Measurements from ENCODE around the gene MAGEA9B. TPM values are rescaled to one million over a fixed set of nuclear protein-coding genes. Genes with fewer than 3 reads are reported as not detected.

MAGEA9B gene
- total and polyA plus RNA-seq, 10 of the 15 experiments (the other 5 are each of a cell fraction or from before 2014, with no cell fraction given) = 0.08 TPM; not detected in 9

GRCh38 chrX:149569770-149570169, 17.5 kb downstream of the MAGEA9B start:
- no peak overlapping the region for H3K4me3 ChIP-seq
- no peaks in the 10 kb centered on the region for H3K27me3 ChIP-seq (replicated peaks in 1 of 2; ENCODE audit: control insufficient read depth in 2 of 2, insufficient read depth in 2 of 2, low read length in 1 of 2)
- DNase-seq (ENCODE audit: low read depth, low spot score) (no peak), FAIRE-seq (no peak), ATAC-seq (peak; percentile 21; the same call in 2 of the 3 replicates)
- H3K4me1 ChIP-seq (ENCODE audit: control insufficient read depth, insufficient read depth, low read length) = no peaks in the 10 kb centered on the region
- H4K20me1 ChIP-seq (ENCODE audit: control insufficient read depth, insufficient read depth) = no peaks in the 10 kb centered on the region
- in situ Hi-C loops (cut with MboI) (no loop called here), intact Hi-C loops (cut with micrococcal nuclease; ENCODE audit: unreplicated experiment) (no loop called here)
- ChIA-PET CTCF (no interaction called here), SMC1A (ENCODE audit: uncharacterized antibody, unreplicated experiment) (no interaction called here), RAD21 (ENCODE audit: unreplicated experiment) (no interaction called here), POLR2A (no interaction called here)
- H3K9me3 ChIP-seq (replicated peaks; ENCODE audit: control insufficient read depth, insufficient read depth, low read length) = no peaks in the 10 kb centered on the region
- no peak overlapping the region for H3K27ac ChIP-seq (ENCODE audit: control insufficient read depth, insufficient read depth)
- 0% methylated on average over 2 of the region's 2 CpGs for WGBS (ENCODE audit: insufficient coverage, insufficient replicate concordance, low lambda C conversion rate, missing lambda C conversion rate)
- TF ChIP-seq EED (IDR thresholded peaks at IDR 0.05; ENCODE audit: low read depth) (0 out of 2 replicates have a peak, but pooled peaks have one; percentile 36), CREB1 (IDR thresholded peaks at IDR 0.05; ENCODE audit: low read depth) (no peak), RUNX3 (IDR thresholded peaks at IDR 0.05; ENCODE audit: low read length) (peak; percentile 37; the same call in 1 of the 2 replicates)
- no TSS peak for BruUV-seq (replicated peaks)
- no peak overlapping the region for H2AFZ ChIP-seq (ENCODE audit: control insufficient read depth, low read depth, low read length)
- H3K36me3 ChIP-seq (ENCODE audit: control insufficient read depth in 2 of 2, insufficient read depth in 2 of 2, low read length in 1 of 2) = no peaks in the 10 kb centered on the region
- H3K4me2 ChIP-seq (ENCODE audit: control insufficient read depth, insufficient read depth) = no peak overlapping the region
- no peak overlapping the region for H3K9ac ChIP-seq (ENCODE audit: control insufficient read depth, insufficient read depth, low read length)
- no peaks in the 10 kb centered on the region for H3K79me2 ChIP-seq (ENCODE audit: control insufficient read depth, insufficient read depth, low read length)

- 33% methylated on average over 5 of the region's 5 CpGs for WGBS (ENCODE audit: insufficient coverage, insufficient replicate concordance, low lambda C conversion rate, missing lambda C conversion rate)
- Histone ChIP-seq H3K4me3 (no peak overlapping the region), H3K4me2 (ENCODE audit: control insufficient read depth, insufficient read depth) (no peak overlapping the region), H3K36me3 (ENCODE audit: control insufficient read depth in 2 of 2, insufficient read depth in 2 of 2, low read length in 1 of 2) (no peaks in the 10 kb centered on the region), H3K27ac (ENCODE audit: control insufficient read depth, insufficient read depth) (no peak overlapping the region), H3K9ac (ENCODE audit: control insufficient read depth, insufficient read depth, low read length) (no peak overlapping the region), H2AFZ (ENCODE audit: control insufficient read depth, low read depth, low read length) (no peak overlapping the region), H3K4me1 (ENCODE audit: control insufficient read depth, insufficient read depth, low read length) (no peaks in the 10 kb centered on the region), H3K9me3 (replicated peaks; ENCODE audit: control insufficient read depth, insufficient read depth, low read length) (no peaks in the 10 kb centered on the region), H4K20me1 (ENCODE audit: control insufficient read depth, insufficient read depth) (no peaks in the 10 kb centered on the region), H3K27me3 (replicated peaks in 1 of 2; ENCODE audit: control insufficient read depth in 2 of 2, insufficient read depth in 2 of 2, low read length in 1 of 2) (no peaks in the 10 kb centered on the region), H3K79me2 (ENCODE audit: control insufficient read depth, insufficient read depth, low read length) (no peaks in the 10 kb centered on the region)
- in situ Hi-C loops (cut with MboI) (no loop called here), intact Hi-C loops (cut with micrococcal nuclease; ENCODE audit: unreplicated experiment) (no loop called here)
- FAIRE-seq (no peak), DNase-seq (ENCODE audit: low read depth, low spot score) (no peak), ATAC-seq (no peak)
- BruUV-seq (replicated peaks) = no TSS peak
- RAD21 ChIA-PET (ENCODE audit: unreplicated experiment) = no interaction called here
- TF ChIP-seq RAD51 (IDR thresholded peaks at IDR 0.05) = no peak
- no peak for TF ChIP-seq POLR2AphosphoS5 (IDR thresholded peaks at IDR 0.05; ENCODE audit: low read length)
- no peak for TF ChIP-seq ETV6 (conservative IDR thresholded peaks at IDR 0.05 in 1 of 2, IDR thresholded peaks at IDR 0.05 in 1 of 2; ENCODE audit: borderline replicate concordance in 1 of 2, low read depth in 1 of 2)
- TF ChIP-seq EED (IDR thresholded peaks at IDR 0.05; ENCODE audit: low read depth) = no peak
- TF ChIP-seq NFIC (IDR thresholded peaks at IDR 0.05; ENCODE audit: low read depth, low read length) = no peak
- TF ChIP-seq IRF3 (IDR thresholded peaks at IDR 0.05) = no peak
- SMC1A ChIA-PET (ENCODE audit: uncharacterized antibody, unreplicated experiment) = no interaction called here
- CTCF ChIA-PET = interaction anchor here (0.6 to 1.0 kb wide), 2 partner anchors 37 to 57 kb away, joined by 3 read pairs; no protein-coding TSS in a partner anchor
- POLR2A ChIA-PET = no interaction called here
These were observed 18.5 kb downstream of the MAGEA9B start for GRCh38 chrX:149568701-149569296.
